BLaER1 treated with 17β-estradiol and CSF1 and Interleukin-3, amounts not matched to agents 10 nM and 100 nM (cell line): ENCODE measurements around the gene CADM4.
"Not testable (repeated sequence)": the region's sequence is repeated elsewhere in the genome, so short reads cannot be mapped to it uniquely, and the experiment has no call there.

Source experiments
- H3K27ac ChIP-seq, 11 experiments: shearing (Covaris generic); formaldehyde crosslinking; 2 replicates each; pipeline ENCODE4 v1.8.1; 2022
- H3K27me3 ChIP-seq, 11 experiments: shearing (Covaris generic); formaldehyde crosslinking; 2 replicates each; pipeline ENCODE4 v1.8.1; 2022
- H3K36me3 ChIP-seq, 11 experiments: shearing (Covaris generic); formaldehyde crosslinking; 2 replicates each; pipeline ENCODE4 v1.8.1; 2022
- H3K4me1 ChIP-seq, 10 experiments: shearing (Covaris generic); formaldehyde crosslinking; 2 replicates each; pipeline ENCODE4 v1.8.1; 2022
- H3K4me2 ChIP-seq, 11 experiments: shearing (Covaris generic); formaldehyde crosslinking; 2 replicates each; pipeline ENCODE4 v1.8.1; 2022
- H3K4me3 ChIP-seq, 10 experiments: shearing (Covaris generic); formaldehyde crosslinking; 2 replicates each; pipeline ENCODE4 v1.8.1; 2022
- H3K9ac ChIP-seq, 11 experiments: shearing (Covaris generic); formaldehyde crosslinking; 2 replicates each; pipeline ENCODE4 v1.8.1; 2022
- H3K9me3 ChIP-seq, 11 experiments: shearing (Covaris generic); formaldehyde crosslinking; replicated peaks in 1 of 11; 2 replicates each; pipeline ENCODE4 v1.8.1; 2022
- H4K20me1 ChIP-seq, 11 experiments: shearing (Covaris generic); formaldehyde crosslinking; 2 replicates each; pipeline ENCODE4 v1.8.1; 2022
- Cebpa-rat ChIP-seq, 11 experiments: shearing (Covaris generic); IDR thresholded peaks; 2 replicates each; pipeline ENCODE4 v1.8.1; 2022

CADM4 gene, protein sequence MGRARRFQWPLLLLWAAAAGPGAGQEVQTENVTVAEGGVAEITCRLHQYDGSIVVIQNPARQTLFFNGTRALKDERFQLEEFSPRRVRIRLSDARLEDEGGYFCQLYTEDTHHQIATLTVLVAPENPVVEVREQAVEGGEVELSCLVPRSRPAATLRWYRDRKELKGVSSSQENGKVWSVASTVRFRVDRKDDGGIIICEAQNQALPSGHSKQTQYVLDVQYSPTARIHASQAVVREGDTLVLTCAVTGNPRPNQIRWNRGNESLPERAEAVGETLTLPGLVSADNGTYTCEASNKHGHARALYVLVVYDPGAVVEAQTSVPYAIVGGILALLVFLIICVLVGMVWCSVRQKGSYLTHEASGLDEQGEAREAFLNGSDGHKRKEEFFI

DNA sequence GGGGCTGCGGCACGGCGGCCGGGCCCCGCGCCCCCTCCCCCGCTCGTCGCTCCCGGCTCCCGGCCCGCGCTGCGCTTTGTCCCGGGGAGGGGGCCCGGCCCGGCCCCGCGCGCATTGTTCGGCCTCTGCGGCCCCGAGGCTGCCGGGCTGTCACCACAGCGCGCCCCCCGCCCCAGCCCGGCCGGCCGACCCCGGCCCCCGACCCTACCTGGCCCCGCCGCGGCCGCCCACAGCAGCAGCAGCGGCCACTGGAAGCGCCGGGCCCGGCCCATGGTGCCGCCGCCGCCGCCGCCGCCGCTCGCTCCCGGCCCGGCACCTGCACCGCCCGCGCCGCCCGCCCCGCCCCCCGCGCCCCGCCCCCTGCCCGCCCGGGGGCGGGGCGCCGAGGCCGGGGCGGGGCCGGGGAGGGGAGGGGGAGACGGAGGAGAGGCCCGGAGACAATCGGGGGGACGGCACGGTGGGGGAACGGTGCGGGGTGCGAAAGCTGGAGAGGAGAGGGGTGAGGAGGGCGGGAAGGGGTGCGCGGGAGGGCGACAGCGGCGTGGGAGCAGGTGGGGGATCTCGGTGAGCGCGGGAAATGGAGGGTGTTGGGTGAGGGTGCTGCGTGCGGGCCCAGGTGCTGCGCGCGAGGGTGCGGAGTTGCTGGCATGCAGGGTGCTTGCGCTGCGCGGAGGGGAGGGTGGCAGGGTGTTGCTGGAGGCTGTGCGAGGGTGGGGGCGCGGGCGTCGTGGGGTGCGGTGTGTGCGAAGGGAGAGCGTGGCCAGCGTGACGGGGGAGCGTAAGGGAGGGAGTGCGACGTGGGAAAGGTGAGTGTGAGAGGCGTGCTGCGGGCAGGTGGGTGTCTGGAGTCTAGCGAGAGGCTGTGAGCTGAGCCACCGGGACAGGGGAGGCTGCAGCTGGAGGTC lies at the start of gene CADM4:
Gene CADM4 (minus strand): TSS at position 332 of the 905 bp plus-strand sequence. CDS start 60 bp downstream, at position 272.
- peaks cover 0 to 8% (median 0%) of the 10 kb centered on the region in 11 experiments; a peak in 3 of 22 replicates for H4K20me1 ChIP-seq
- no peak for TF ChIP-seq Cebpa-rat (IDR thresholded peaks at IDR 0.05)
- H3K9ac ChIP-seq: peak within 1 kb of the TSS; percentile 67 to 92 (median 78)
- no peaks in the 10 kb centered on the region for H3K36me3 ChIP-seq
- peaks cover 34 to 58% (median 52%) of the 10 kb centered on the region in 10 experiments for H3K4me1 ChIP-seq
- H3K4me3 ChIP-seq: peak within 1 kb of the TSS; percentile 56 to 83 (median 70)
- no peaks in the 10 kb centered on the region for H3K9me3 ChIP-seq
- H3K4me2 ChIP-seq: peak within 1 kb of the TSS; percentile 92 to 100 (median 99)
- H3K27me3 ChIP-seq: peaks cover 0 to 18% (median 9%) of the 10 kb centered on the region in 11 experiments; a peak in 15 of 22 replicates
- H3K27ac ChIP-seq: peak within 1 kb of the TSS in 9 of 11 experiments; percentile 33 to 81 (median 70); a peak in 18 of 22 replicates

DNA sequence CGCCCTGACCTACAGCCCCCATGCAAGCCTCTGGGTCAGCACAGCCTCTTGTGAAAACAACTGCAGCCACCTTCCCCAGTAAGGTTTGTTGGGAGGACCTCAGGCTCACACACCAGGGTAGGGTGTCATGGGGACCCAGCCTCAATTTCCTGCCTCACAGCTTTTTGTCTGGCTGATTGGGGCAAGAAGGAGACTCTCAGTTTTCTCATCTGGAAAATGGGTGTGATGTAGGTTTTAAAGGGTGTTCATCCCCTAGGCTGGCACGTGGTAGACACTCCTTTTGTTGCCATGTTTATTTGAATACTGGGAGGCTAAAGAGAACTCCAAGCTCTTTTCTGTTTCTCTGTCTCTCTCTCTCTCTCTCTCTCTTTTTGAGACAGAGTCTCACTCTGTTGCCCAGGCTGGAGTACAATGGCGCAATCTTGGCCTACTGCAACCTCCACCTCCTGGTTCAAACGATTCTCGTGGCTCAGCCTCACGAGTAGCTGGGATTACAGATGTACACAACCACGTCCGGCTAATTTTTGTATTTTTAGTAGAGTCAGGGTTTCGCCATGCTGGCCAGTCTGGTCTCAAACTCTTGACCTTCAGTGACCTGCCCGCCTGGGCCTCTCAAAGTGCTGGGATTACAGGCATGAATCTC lies 48.5 kb upstream of the CADM4 start:
- Histone ChIP-seq H4K20me1 (no peaks in the 10 kb centered on the region), H3K9me3 (peaks cover 28 to 34% (median 30%) of the 10 kb centered on the region in 11 experiments), H3K4me1 (peaks cover 0 to 41% (median 0%) of the 10 kb centered on the region in 10 experiments; a peak in 8 of 20 replicates), H3K4me2 (peak overlapping the region in 2 of 11 experiments; percentile 4 to 17; a peak in 2 of 22 replicates), H3K36me3 (0 out of 22 replicates have a peak, but pooled peaks cover 0 to 7% (median 0%) of the 10 kb centered on the region in 11 experiments), H3K4me3 (no peak overlapping the region), H3K9ac (no peak overlapping the region), H3K27me3 (no peaks in the 10 kb centered on the region), H3K27ac (peak overlapping the region in 1 of 11 experiments; percentile 11; a peak in 1 of 22 replicates)
- TF ChIP-seq Cebpa-rat (IDR thresholded peaks at IDR 0.05): no peak; a peak in 1 of 22 replicates

DNA sequence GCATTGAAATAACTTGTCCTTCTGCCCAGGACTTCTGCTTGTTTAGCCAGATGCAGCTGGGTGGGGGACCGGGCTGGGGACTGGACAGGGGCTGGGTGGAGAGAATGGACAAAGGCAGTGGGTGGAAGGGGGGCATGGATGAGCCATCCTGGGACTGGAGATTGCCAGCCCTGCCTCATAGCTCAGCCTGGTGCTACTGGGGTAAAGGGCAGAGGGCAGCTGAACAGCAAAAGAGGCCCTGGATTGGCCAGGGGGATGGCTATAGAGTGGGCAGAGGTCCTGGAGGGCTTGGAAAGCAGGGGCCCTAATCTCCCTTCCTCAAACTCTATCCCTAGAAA lies 48.0 kb upstream of the CADM4 start:
- peak overlapping the region in 2 of 11 experiments; percentile 4 to 17; a peak in 2 of 22 replicates for H3K4me2 ChIP-seq
- peaks cover 28 to 32% (median 30%) of the 10 kb centered on the region in 11 experiments for H3K9me3 ChIP-seq
- no peaks in the 10 kb centered on the region for H4K20me1 ChIP-seq
- H3K27me3 ChIP-seq: no peaks in the 10 kb centered on the region
- no peak overlapping the region for H3K9ac ChIP-seq
- peaks cover 0 to 36% (median 0%) of the 10 kb centered on the region in 10 experiments; a peak in 8 of 20 replicates for H3K4me1 ChIP-seq
- H3K27ac ChIP-seq: peak overlapping the region in 1 of 11 experiments; percentile 11; a peak in 1 of 22 replicates
- 0 out of 22 replicates have a peak, but pooled peaks cover 0 to 7% (median 0%) of the 10 kb centered on the region in 11 experiments for H3K36me3 ChIP-seq
- no peak overlapping the region for H3K4me3 ChIP-seq
- TF ChIP-seq Cebpa-rat (IDR thresholded peaks at IDR 0.05): no peak

DNA sequence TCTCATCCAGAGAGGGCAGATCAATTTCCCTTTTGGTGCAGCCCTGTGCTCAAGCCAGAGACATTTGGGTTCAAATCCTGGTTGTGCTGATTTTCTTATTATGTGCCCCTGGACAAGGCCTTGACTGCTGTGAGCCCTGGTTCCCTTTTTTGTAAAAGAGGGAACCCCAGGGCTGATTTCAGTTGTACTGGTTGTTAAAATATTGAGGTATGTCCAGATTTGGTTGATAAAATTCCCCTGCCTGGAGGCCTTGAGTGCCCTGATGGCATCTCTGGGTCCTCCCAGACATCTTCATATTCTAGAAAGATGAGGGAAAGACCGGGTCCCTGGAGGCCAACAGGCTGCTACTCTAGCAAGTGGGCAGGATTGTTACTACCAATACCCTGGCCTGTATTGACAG lies 44.7 kb upstream of the CADM4 start:
- Histone ChIP-seq H3K27ac (peak overlapping the region in 2 of 11 experiments; percentile 19 to 23; a peak in 2 of 22 replicates), H3K36me3 (no peaks in the 10 kb centered on the region), H4K20me1 (no peaks in the 10 kb centered on the region), H3K27me3 (no peaks in the 10 kb centered on the region), H3K9me3 (no peaks in the 10 kb centered on the region), H3K4me2 (peak overlapping the region in 2 of 11 experiments; percentile 29 to 53; a peak in 3 of 22 replicates), H3K9ac (peak overlapping the region in 2 of 11 experiments; percentile 2 to 48; a peak in 1 of 22 replicates), H3K4me1 (peaks cover 0 to 29% (median 0%) of the 10 kb centered on the region in 10 experiments; a peak in 7 of 20 replicates), H3K4me3 (no peak overlapping the region)
- TF ChIP-seq Cebpa-rat (IDR thresholded peaks at IDR 0.05): no peak

DNA sequence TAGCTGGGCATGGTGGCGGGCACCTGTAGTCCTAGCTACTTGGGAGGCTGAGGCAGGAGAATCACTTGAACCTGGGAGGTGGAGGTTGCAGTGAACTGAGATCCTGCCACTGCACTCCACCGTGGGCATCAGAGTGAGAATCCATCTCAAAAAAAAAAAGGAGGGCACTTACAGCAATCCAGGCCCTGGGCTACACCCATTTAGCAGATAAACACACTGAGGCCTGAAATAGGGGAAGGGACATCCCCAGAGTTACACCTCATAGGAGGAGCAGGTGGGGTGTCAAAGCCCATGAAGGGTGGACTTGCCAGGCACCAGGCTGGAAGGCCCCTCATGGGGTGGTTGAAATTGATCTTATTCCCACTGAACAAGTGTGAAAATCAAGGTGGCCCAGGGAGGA lies 44.3 kb upstream of the CADM4 start:
- Histone ChIP-seq H3K36me3 (no peaks in the 10 kb centered on the region), H3K27ac (peak overlapping the region in 2 of 11 experiments; percentile 19 to 23; a peak in 1 of 22 replicates), H3K4me2 (peak overlapping the region in 2 of 11 experiments; percentile 29 to 53; a peak in 3 of 22 replicates), H3K4me3 (no peak overlapping the region), H3K4me1 (peaks cover 0 to 27% (median 0%) of the 10 kb centered on the region in 10 experiments; a peak in 7 of 20 replicates), H4K20me1 (no peaks in the 10 kb centered on the region), H3K9ac (peak overlapping the region in 2 of 11 experiments; percentile 2 to 48; a peak in 1 of 22 replicates), H3K27me3 (no peaks in the 10 kb centered on the region), H3K9me3 (no peaks in the 10 kb centered on the region)
- TF ChIP-seq Cebpa-rat (IDR thresholded peaks at IDR 0.05): no peak

DNA sequence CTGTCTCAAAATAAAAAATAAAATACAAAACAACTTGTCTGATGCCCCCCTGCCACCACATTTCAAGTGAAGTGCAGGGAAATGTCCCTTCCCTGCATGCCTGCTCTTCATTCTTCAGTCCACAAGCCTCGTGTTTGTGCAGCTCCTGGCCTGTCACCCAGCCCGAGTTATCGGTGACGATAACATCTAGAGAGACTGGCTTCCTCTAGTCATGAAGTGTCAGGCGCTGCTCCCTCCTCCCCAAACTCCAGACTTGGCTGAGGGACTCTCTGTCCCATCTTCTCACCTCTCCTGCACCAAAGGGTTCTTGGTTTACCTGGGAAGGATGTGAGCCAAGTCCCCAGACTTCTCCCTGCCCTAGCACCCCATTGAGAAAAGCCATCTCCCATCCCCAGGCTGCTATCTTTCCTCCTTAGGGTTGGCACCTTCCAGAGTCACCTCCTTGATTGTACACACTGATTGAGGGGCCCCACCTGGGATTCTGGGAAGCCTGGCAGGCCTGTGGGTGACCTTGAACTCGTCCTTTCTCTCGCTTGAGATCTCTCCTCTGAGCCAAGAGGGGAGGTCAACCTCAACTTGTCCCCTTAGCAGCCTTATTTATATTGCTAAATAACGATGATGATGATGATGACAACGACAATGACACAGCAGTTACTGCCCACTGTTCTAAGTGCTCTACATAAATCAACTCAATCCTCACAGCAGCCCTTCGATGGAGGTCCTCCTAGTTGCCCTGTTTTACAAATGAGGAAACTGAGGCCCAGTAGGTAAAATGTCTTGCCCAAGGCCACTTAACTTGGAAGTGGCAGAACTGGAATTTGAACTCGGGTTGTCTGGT lies 43.4 kb upstream of the CADM4 start:
- H3K4me2 ChIP-seq: peak overlapping the region in 2 of 11 experiments; percentile 23 to 24; a peak in 3 of 22 replicates
- H3K9me3 ChIP-seq: no peaks in the 10 kb centered on the region
- H3K9ac ChIP-seq: no peak overlapping the region
- H4K20me1 ChIP-seq: no peaks in the 10 kb centered on the region
- H3K36me3 ChIP-seq: no peaks in the 10 kb centered on the region
- H3K27me3 ChIP-seq: no peaks in the 10 kb centered on the region
- TF ChIP-seq Cebpa-rat (IDR thresholded peaks at IDR 0.05): no peak
- no peak overlapping the region for H3K4me3 ChIP-seq
- peaks cover 0 to 18% (median 0%) of the 10 kb centered on the region in 10 experiments; a peak in 7 of 20 replicates for H3K4me1 ChIP-seq
- H3K27ac ChIP-seq: peak overlapping the region in 3 of 11 experiments; percentile 5 to 29 (median 16); a peak in 3 of 22 replicates

DNA sequence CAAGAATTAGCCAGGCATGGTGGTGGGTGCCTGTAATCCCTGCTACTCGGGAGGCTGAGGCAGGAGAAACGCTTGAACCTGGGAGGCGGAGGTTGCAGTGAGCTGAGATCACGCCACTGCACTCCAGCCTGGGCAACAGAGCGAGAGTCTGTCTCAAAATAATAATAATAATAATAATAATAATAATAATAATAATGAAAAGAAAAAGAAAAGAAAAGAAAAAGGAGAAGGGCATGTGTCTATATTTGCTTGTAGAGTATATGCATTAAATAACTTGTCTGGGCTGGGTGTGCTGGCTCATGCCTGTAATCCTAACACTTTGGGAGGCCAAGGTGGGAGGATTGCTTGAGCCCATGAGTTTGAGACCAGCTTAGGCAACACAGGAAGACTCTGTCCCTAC lies 42.6 kb upstream of the CADM4 start:
- not testable (repeated sequence) for H4K20me1 ChIP-seq, H3K36me3 ChIP-seq, H3K4me2 ChIP-seq, H3K27me3 ChIP-seq, H3K9me3 ChIP-seq, H3K4me3 ChIP-seq, H3K9ac ChIP-seq
- H3K27ac ChIP-seq: 0 out of 22 replicates have a peak overlapping the region, but pooled peaks of 1 of the 11 experiments have one; percentile 5
- H3K4me1 ChIP-seq: peaks cover 0 to 17% (median 0%) of the 10 kb centered on the region in 10 experiments; a peak in 7 of 20 replicates
